HepG2 (cell line): ENCODE data around the gene C22orf31. TPM values are rescaled to one million over a fixed set of nuclear protein-coding genes. Genes with fewer than 3 reads are reported as not detected.
A peak's percentile ranks its signal among the peaks of the same experiment; 100 is the strongest.

Experiments used
- GFI1 ChIP-seq: sonication (generic); formaldehyde crosslinking; IDR thresholded peaks from 2 replicates; pipeline ENCODE4 v1.5.0; 2020; ENCODE audit warnings: missing genetic modification reagents, mild to moderate bottlenecking, borderline replicate concordance
- HHEX ChIP-seq: IDR thresholded peaks from 2 replicates; pipeline ENCODE4 v1.6.1; 2016; ENCODE audit warnings: control low read depth
- REST ChIP-seq, 2 experiments: IDR thresholded peaks; 2 replicates each; pipeline ENCODE4 v1.6.1; 2011 to 2012; ENCODE audit warnings: low read length in 2 of 2, borderline replicate concordance in 1 of 2, low read depth in 1 of 2, mild to moderate bottlenecking in 1 of 2, moderate library complexity in 1 of 2
- SIN3A ChIP-seq: IDR thresholded peaks from 2 replicates; pipeline ENCODE4 v1.6.1; 2011; ENCODE audit warnings: low read depth, mild to moderate bottlenecking, control low read depth, low read length, borderline replicate concordance
- SP4 ChIP-seq: sonication (generic); formaldehyde crosslinking; IDR thresholded peaks from 2 replicates; pipeline ENCODE4 v1.8.1; 2023; ENCODE audit warnings: mild to moderate bottlenecking, missing genetic modification reagents
- TBX3 ChIP-seq: fragments of 450-650 bp; IDR thresholded peaks from 2 replicates; pipeline ENCODE4 v1.6.1; 2017; ENCODE audit warnings: antibody characterized with exemption, mild to moderate bottlenecking, inconsistent platforms, borderline replicate concordance
- ZNF501 ChIP-seq: sonication (generic); formaldehyde crosslinking; IDR thresholded peaks from 2 replicates; pipeline ENCODE4 v1.5.1; 2020; ENCODE audit warnings: mild to moderate bottlenecking, moderate library complexity, missing genetic modification reagents
- ZNF747 ChIP-seq: sonication (generic); formaldehyde crosslinking; IDR thresholded peaks from 2 replicates; pipeline ENCODE4 v1.8.1; 2023; ENCODE audit warnings: missing genetic modification reagents, mild to moderate bottlenecking, borderline replicate concordance
- polyA plus RNA-seq, 8 experiments: library from polyadenylated mRNA; depleted of rRNA in 3 of 8; stranded (reverse) in 7 of 8; unstranded in 1 of 8; fragments of >200 nt; fragmentation: Illumina TruSeq in 4 of 8; extraction: Trizol in 4 of 8; gene quantifications; 2 replicates each; pipeline versions ENCODE4 v1.2.1 to v1.2.3, GENCODE V29; 2011 to 2016; ENCODE audit warnings: low read depth in 4 of 8, missing spikeins in 1 of 8, mixed read lengths in 1 of 8; ENCODE audit not compliant: insufficient read depth in 1 of 8
- total RNA-seq, 5 experiments: library from RNA; depleted of rRNA; stranded (reverse); fragments of >200 nt; fragmentation: Illumina TruSeq; extraction: Trizol; gene quantifications; 2 replicates each; pipeline ENCODE4 v1.2.3, GENCODE V29; 2016; ENCODE audit warnings: low read depth in 1 of 5
- TF ChIP-seq, protein P1 (sequence below): sonication (generic); formaldehyde crosslinking; IDR thresholded peaks from 2 replicates; pipeline ENCODE4 v1.4.0; 2020; ENCODE audit warnings: missing genetic modification reagents, borderline replicate concordance

Gene C22orf31
- total and polyA plus RNA-seq, 2 of the 13 experiments (the other 11 are each of a cell fraction or from before 2014, with no cell fraction given): not detected

- TF ChIP-seq, protein P1, sequence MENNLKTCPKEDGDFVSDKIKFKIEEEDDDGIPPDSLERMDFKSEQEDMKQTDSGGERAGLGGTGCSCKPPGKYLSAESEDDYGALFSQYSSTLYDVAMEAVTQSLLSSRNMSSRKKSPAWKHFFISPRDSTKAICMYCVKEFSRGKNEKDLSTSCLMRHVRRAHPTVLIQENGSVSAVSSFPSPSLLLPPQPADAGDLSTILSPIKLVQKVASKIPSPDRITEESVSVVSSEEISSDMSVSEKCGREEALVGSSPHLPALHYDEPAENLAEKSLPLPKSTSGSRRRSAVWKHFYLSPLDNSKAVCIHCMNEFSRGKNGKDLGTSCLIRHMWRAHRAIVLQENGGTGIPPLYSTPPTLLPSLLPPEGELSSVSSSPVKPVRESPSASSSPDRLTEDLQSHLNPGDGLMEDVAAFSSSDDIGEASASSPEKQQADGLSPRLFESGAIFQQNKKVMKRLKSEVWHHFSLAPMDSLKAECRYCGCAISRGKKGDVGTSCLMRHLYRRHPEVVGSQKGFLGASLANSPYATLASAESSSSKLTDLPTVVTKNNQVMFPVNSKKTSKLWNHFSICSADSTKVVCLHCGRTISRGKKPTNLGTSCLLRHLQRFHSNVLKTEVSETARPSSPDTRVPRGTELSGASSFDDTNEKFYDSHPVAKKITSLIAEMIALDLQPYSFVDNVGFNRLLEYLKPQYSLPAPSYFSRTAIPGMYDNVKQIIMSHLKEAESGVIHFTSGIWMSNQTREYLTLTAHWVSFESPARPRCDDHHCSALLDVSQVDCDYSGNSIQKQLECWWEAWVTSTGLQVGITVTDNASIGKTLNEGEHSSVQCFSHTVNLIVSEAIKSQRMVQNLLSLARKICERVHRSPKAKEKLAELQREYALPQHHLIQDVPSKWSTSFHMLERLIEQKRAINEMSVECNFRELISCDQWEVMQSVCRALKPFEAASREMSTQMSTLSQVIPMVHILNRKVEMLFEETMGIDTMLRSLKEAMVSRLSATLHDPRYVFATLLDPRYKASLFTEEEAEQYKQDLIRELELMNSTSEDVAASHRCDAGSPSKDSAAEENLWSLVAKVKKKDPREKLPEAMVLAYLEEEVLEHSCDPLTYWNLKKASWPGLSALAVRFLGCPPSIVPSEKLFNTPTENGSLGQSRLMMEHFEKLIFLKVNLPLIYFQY (CRISPR knock-in tag): peak; percentile 34; the same call in 1 of the 2 replicates
- TF ChIP-seq ZNF747 (CRISPR knock-in tag) (0 out of 2 replicates have a peak, but pooled peaks have one; percentile 39), ZNF501 (CRISPR knock-in tag) (peak; percentile 17; the same call in 1 of the 2 replicates), SIN3A (peak; percentile 22; the same call in 1 of the 2 replicates), TBX3 (no peak), SP4 (CRISPR knock-in tag) (peak; percentile 90), REST (IDR thresholded peaks at IDR 0.05; ENCODE audit: borderline replicate concordance in 1 of 2, low read depth in 1 of 2, low read length in 2 of 2) (no peak), HHEX (CRISPR knock-in tag) (no peak), GFI1 (CRISPR knock-in tag) (no peak)
Measured at GRCh38 chr22:29072193-29072978, 10.8 kb upstream of the C22orf31 start (continued).
